K562 (cell line): ENCODE measurements around the gene RBKS. TPM values are rescaled to one million over a fixed set of nuclear protein-coding genes. Genes with fewer than 3 reads are reported as not detected.

ENCODE experiments used
- ATAC-seq: fragments of 200-7000 bp; cut with Tn5 transposase; 3 replicates; pipeline ENCODE4 v1.9.1; 2020; ENCODE audit warnings: moderate library complexity
- BruUV-seq: library from RNA; stranded (reverse); fragments of 400-500 nt; replicated peaks from 2 replicates; lab custom pipeline; 2021; lab: Mats Ljungman, UMichigan
- CTCF ChIA-PET: fragments of 300-600 bp; formaldehyde crosslinking; extraction: SDS; loops from one replicate; lab custom pipeline; 2021; ENCODE audit warnings: low intra/inter-chr PET ratio; lab: Yijun Ruan, JAX
- POLR2A ChIA-PET: fragments of 300-600, 350-650 bp; sonication (Branson Sonifier 250); formaldehyde crosslinking; extraction: SDS; loops from one replicate; lab custom pipeline; 2021; ENCODE audit warnings: antibody characterized with exemption, inconsistent platforms; lab: Yijun Ruan, JAX
- DNase-seq, 4 experiments: peaks; one replicate each; pipeline versions ENCODE4 v3.0.0 to v3.0.0-alpha.2; 2011 to 2018; ENCODE audit warnings: low spot score in 3 of 4, mixed read lengths in 3 of 4; ENCODE audit errors: extremely low read depth in 1 of 4
- FAIRE-seq: peaks from 2 replicates; lab custom pipeline; 2011; peaks lifted over from hg19 to GRCh38; lab: Jason Lieb, UNC
- H2AFZ ChIP-seq: 2 replicates; pipeline ENCODE4 v1.6.0; 2011; ENCODE audit warnings: low read depth, low read length, control low read depth, inconsistent platforms
- H3K27ac ChIP-seq: fragments of 200-600 bp; 3 replicates; pipeline ENCODE4 v1.8.0; 2011; ENCODE audit warnings: low read depth, mild to moderate bottlenecking, control low read depth, inconsistent platforms, low read length, moderate library complexity, mixed read lengths; ENCODE audit errors: extremely low read depth
- H3K27me3 ChIP-seq, 2 experiments: fragments of 300-600 bp in 1 of 2; 2 replicates in 1 of 2; 3 replicates in 1 of 2; pipeline versions ENCODE4 v1.6.0 to v1.8.0; 2011; ENCODE audit warnings: inconsistent platforms in 2 of 2, low read length in 2 of 2, mild to moderate bottlenecking in 1 of 2, mixed read lengths in 1 of 2, moderate library complexity in 1 of 2; ENCODE audit not compliant: control insufficient read depth in 2 of 2, insufficient read depth in 2 of 2
- H3K36me3 ChIP-seq: fragments of 300-600 bp; 3 replicates; pipeline ENCODE4 v1.8.0; 2011; ENCODE audit warnings: mild to moderate bottlenecking, low read length, inconsistent platforms; ENCODE audit not compliant: control insufficient read depth, insufficient read depth
- H3K4me1 ChIP-seq, 2 experiments: fragments of 200-600 bp in 1 of 2; replicated peaks in 1 of 2; 2 replicates in 1 of 2; 3 replicates in 1 of 2; pipeline versions ENCODE4 v1.5.1 to v1.8.0; 2011; ENCODE audit warnings: inconsistent platforms in 2 of 2, low read length in 2 of 2, mild to moderate bottlenecking in 1 of 2, mixed read lengths in 1 of 2, moderate library complexity in 1 of 2; ENCODE audit not compliant: control insufficient read depth in 2 of 2, insufficient read depth in 2 of 2
- H3K4me2 ChIP-seq: 2 replicates; pipeline ENCODE4 v1.6.1; 2011; ENCODE audit warnings: low read length, control low read depth, inconsistent platforms, mixed read lengths; ENCODE audit not compliant: insufficient read depth
- H3K4me3 ChIP-seq: fragments of 200-600 bp; sonication (generic), shearing (Covaris generic); 2 replicates; pipeline ENCODE4 v1.5.1; 2016; ENCODE audit warnings: control low read depth, inconsistent platforms
- H3K79me2 ChIP-seq: fragments of 200-600 bp; 3 replicates; pipeline ENCODE4 v1.8.0; 2011; ENCODE audit warnings: low read length, inconsistent platforms; ENCODE audit not compliant: control insufficient read depth, insufficient read depth
- H3K9ac ChIP-seq, 2 experiments: 2 replicates each; pipeline versions ENCODE4 v1.6.0 to v1.6.1; 2011; ENCODE audit warnings: low read depth in 2 of 2, low read length in 2 of 2, control low read depth in 1 of 2, inconsistent platforms in 1 of 2, mild to moderate bottlenecking in 1 of 2, mixed read lengths in 1 of 2; ENCODE audit not compliant: insufficient read depth in 1 of 2
- H3K9me1 ChIP-seq: one replicate; pipeline ENCODE4 v1.6.0; 2011; ENCODE audit warnings: inconsistent platforms, mild to moderate bottlenecking, low read length, moderate library complexity; ENCODE audit not compliant: control insufficient read depth, insufficient read depth
- H3K9me3 ChIP-seq: replicated peaks from 2 replicates; pipeline ENCODE4 v1.5.1; 2011; ENCODE audit warnings: low read depth, low read length, inconsistent platforms; ENCODE audit not compliant: control insufficient read depth, insufficient read depth
- H4K20me1 ChIP-seq: replicated peaks from 2 replicates; pipeline ENCODE4 v1.6.1; 2011; ENCODE audit warnings: low read length, inconsistent platforms, mixed read lengths; ENCODE audit not compliant: control insufficient read depth, insufficient read depth
- JUNB ChIP-seq: fragments of 450-650 bp; formaldehyde crosslinking; conservative IDR thresholded peaks from 2 replicates; pipeline ENCODE4 v1.4.0; 2020; ENCODE audit warnings: mild to moderate bottlenecking
- KDM5B ChIP-seq: fragments of 200-600 bp; sonication (generic); IDR thresholded peaks from 2 replicates; pipeline ENCODE4 v1.6.1; 2012; ENCODE audit warnings: low read depth, mild to moderate bottlenecking, moderate library complexity, low read length, control low read depth, inconsistent platforms; ENCODE audit not compliant: insufficient replicate concordance
- LCOR ChIP-seq: sonication (generic); formaldehyde crosslinking; IDR thresholded peaks from 2 replicates; pipeline ENCODE4 v1.8.0; 2022; ENCODE audit warnings: mild to moderate bottlenecking, missing genetic modification reagents
- LEF1 ChIP-seq: fragments of 450-650 bp; IDR thresholded peaks from 2 replicates; pipeline ENCODE4 v1.6.1; 2016; ENCODE audit warnings: mild to moderate bottlenecking
- POLR2A ChIP-seq: fragments of 450-650 bp; conservative IDR thresholded peaks from 2 replicates; pipeline ENCODE4 v1.6.1; 2016
- RBM17 ChIP-seq: fragments of 200-400 bp; formaldehyde crosslinking; IDR thresholded peaks from 2 replicates; pipeline ENCODE4 v1.6.1; 2017; ENCODE audit warnings: low read depth, mild to moderate bottlenecking, low read length, borderline replicate concordance
- ZFP36 ChIP-seq: fragments of 150-350 bp; IDR thresholded peaks from 2 replicates; pipeline ENCODE4 v1.6.1; 2018; ENCODE audit warnings: low read length, low read depth; ENCODE audit not compliant: partially characterized antibody
- WGBS: fragments of 100-300 bp; shearing (Covaris generic); methylation state at CpG from one replicate; pipeline ENCODE4 v1.1.6; 2016; ENCODE audit warnings: low coverage, mixed read lengths; ENCODE audit not compliant: insufficient coverage; ENCODE audit errors: missing lambda C conversion rate; 5-methylcytosine and 5-hydroxymethylcytosine counted together
- in situ Hi-C: fragments of 300-500 bp; cut with MboI; formaldehyde crosslinking; loops from 4 replicates; pipeline ENCODE4 v1.15.0; 2018; ENCODE audit warnings: inconsistent platforms, mixed read lengths
- intact Hi-C: fragments of 100-400 bp; cut with micrococcal nuclease; formaldehyde crosslinking; loops from 2 replicates; pipeline ENCODE4 v1.14.2; 2022
- polyA plus RNA-seq, 8 experiments: library from polyadenylated mRNA; depleted of rRNA in 4 of 8; stranded (reverse) in 5 of 8; unstranded in 3 of 8; fragments of >200 nt; fragmentation: Nextera tagmentation in 2 of 8; fragmentation: Illumina TruSeq in 1 of 8; extraction: Ambion mirVana in 2 of 8; extraction: Trizol in 1 of 8; gene quantifications; 2 replicates each; pipeline versions ENCODE4 v1.2.1 to v1.2.3, GENCODE V29; 2011 to 2014; ENCODE audit warnings: inconsistent platforms in 1 of 8, missing spikeins in 1 of 8
- total RNA-seq, 7 experiments: library from RNA; depleted of rRNA in 6 of 7; stranded (reverse); fragments of >200 nt in 6 of 7; fragmentation: Illumina TruSeq in 2 of 7; extraction: Trizol in 2 of 7; gene quantifications; 2 replicates each; pipeline versions ENCODE4 v1.2.1 to v1.2.3, GENCODE V29; 2011 to 2021; ENCODE audit warnings: low replicate concordance in 1 of 7
- TF ChIP-seq, protein P1 (sequence below): fragments of 250-450 bp; sonication (Bioruptor Pico); IDR thresholded peaks from 2 replicates; pipeline ENCODE4 v1.8.0; 2022; ENCODE audit warnings: moderate library complexity, mild to moderate bottlenecking, inconsistent platforms
- TF ChIP-seq, protein P2 (sequence below): sonication (generic); formaldehyde crosslinking; IDR thresholded peaks from 2 replicates; pipeline ENCODE4 v1.8.0; 2023; ENCODE audit warnings: mild to moderate bottlenecking, missing genetic modification reagents
- TF ChIP-seq, protein P3 (sequence below): fragments of 250-450 bp; sonication (Bioruptor Pico); IDR thresholded peaks from 2 replicates; pipeline ENCODE4 v1.8.0; 2021; ENCODE audit warnings: borderline replicate concordance, mild to moderate bottlenecking, moderate library complexity; ENCODE audit not compliant: poor library complexity, severe bottlenecking

Gene RBKS
- total and polyA plus RNA-seq, 9 of the 15 experiments (the other 6 are each of a cell fraction or from before 2014, with no cell fraction given) = 0.06 to 0.39 (median 0.19) TPM

DNA sequence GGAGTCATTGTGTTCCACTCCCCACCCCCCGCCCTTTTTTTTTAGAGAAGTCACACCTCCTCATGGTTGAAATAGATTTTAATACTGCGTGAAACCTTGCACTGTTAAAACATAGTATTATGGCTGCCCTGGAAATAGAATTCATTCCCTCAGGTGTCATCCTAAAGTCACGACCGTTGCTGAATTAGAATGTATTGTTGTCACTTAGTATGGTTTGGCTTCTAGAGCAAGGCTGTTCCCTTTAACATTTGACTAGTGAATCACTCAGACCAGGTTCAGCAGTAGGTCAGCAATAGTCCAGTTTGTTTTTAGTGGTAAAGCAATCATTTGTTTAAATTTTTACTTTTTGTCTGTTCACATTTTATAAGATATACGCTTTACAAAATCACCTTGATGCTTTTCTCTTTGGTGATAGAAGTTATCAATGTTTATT, 1.5 kb upstream of the RBKS start:
- peaks cover 6 to 10% of the 10 kb centered on the region in 2 experiments; a peak in 4 of 5 replicates for H3K4me1 ChIP-seq
- peak overlapping the region; percentile 98 for H2AFZ ChIP-seq
- BruUV-seq = no TSS peak
- in situ Hi-C loops (no loop called here), intact Hi-C loops (loop anchor here (10.0 kb wide), 2 partner anchors 137 to 503 kb away; partner anchors contain the start of gene FOSL2)
- POLR2A ChIA-PET = no interaction called here
- 71% methylated on average over 5 of the region's 5 CpGs for WGBS
- no peaks in the 10 kb centered on the region for H3K9me1 ChIP-seq
- H3K27me3 ChIP-seq = no peaks in the 10 kb centered on the region
- H3K4me2 ChIP-seq = peak overlapping the region; percentile 96
- H3K36me3 ChIP-seq = peaks cover 17% of the 10 kb centered on the region; the same call in 2 of the 3 replicates
- FAIRE-seq (peak; percentile 57), ATAC-seq (no peak), DNase-seq (peak in 1 of 4 experiments; percentile 11)
- peak overlapping the region; percentile 93; the same call in 2 of the 3 replicates for H3K27ac ChIP-seq
- H3K9me3 ChIP-seq = no peaks in the 10 kb centered on the region
- no peaks in the 10 kb centered on the region for H4K20me1 ChIP-seq
- H3K4me3 ChIP-seq = peak overlapping the region; percentile 57
- H3K9ac ChIP-seq = peak overlapping the region in 1 of 2 experiments; percentile 84; a peak in 1 of 4 replicates
- H3K79me2 ChIP-seq = peaks cover 26% of the 10 kb centered on the region
- CTCF ChIA-PET = no interaction called here
- no peak for TF ChIP-seq LEF1
- TF ChIP-seq LCOR (CRISPR knock-in tag) = no peak
- TF ChIP-seq, protein P1, sequence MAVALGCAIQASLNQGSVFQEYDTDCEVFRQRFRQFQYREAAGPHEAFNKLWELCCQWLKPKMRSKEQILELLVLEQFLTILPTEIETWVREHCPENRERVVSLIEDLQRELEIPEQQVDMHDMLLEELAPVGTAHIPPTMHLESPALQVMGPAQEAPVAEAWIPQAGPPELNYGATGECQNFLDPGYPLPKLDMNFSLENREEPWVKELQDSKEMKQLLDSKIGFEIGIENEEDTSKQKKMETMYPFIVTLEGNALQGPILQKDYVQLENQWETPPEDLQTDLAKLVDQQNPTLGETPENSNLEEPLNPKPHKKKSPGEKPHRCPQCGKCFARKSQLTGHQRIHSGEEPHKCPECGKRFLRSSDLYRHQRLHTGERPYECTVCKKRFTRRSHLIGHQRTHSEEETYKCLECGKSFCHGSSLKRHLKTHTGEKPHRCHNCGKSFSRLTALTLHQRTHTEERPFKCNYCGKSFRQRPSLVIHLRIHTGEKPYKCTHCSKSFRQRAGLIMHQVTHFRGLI (CRISPR knock-in tag) = no peak
- TF ChIP-seq, protein P2, sequence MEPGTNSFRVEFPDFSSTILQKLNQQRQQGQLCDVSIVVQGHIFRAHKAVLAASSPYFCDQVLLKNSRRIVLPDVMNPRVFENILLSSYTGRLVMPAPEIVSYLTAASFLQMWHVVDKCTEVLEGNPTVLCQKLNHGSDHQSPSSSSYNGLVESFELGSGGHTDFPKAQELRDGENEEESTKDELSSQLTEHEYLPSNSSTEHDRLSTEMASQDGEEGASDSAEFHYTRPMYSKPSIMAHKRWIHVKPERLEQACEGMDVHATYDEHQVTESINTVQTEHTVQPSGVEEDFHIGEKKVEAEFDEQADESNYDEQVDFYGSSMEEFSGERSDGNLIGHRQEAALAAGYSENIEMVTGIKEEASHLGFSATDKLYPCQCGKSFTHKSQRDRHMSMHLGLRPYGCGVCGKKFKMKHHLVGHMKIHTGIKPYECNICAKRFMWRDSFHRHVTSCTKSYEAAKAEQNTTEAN = no peak
- TF ChIP-seq, protein P3, sequence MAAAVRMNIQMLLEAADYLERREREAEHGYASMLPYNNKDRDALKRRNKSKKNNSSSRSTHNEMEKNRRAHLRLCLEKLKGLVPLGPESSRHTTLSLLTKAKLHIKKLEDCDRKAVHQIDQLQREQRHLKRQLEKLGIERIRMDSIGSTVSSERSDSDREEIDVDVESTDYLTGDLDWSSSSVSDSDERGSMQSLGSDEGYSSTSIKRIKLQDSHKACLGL (CRISPR knock-in tag) = no peak
- TF ChIP-seq KDM5B = no peak
- TF ChIP-seq POLR2A = no peak
- no peak for TF ChIP-seq JUNB (CRISPR knock-in tag)
- no peak for TF ChIP-seq RBM17
- TF ChIP-seq ZFP36 = no peak
